OCI-LY7 (cell line): ENCODE data around the gene ABHD15. TPM values are rescaled to one million over a fixed set of nuclear protein-coding genes. Genes with fewer than 3 reads are reported as not detected.

Source experiments
- BruUV-seq: library from RNA; stranded (reverse); fragments of 400-500 nt; replicated peaks from 2 replicates; lab custom pipeline; 2021; lab: Mats Ljungman, UMichigan
- CTCF ChIA-PET: fragments of 300-600 bp; sonication (Branson Sonifier 250); formaldehyde crosslinking; loops from one replicate; lab custom pipeline; 2022; ENCODE audit warnings: antibody characterized with exemption; ENCODE audit not compliant: unreplicated experiment; lab: Charles Lee
- POLR2A ChIA-PET: fragments of 300-600 bp; sonication (Branson Sonifier 250); formaldehyde crosslinking; loops from one replicate; lab custom pipeline; 2022; ENCODE audit warnings: antibody characterized with exemption; lab: Charles Lee
- DNase-seq: peaks from one replicate; pipeline ENCODE4 v3.0.0-alpha.2; 2015; ENCODE audit warnings: low spot score
- H2AFZ ChIP-seq: fragments of 200-600 bp; sonication (generic), shearing (Covaris generic); 2 replicates; pipeline ENCODE4 v1.6.1; 2014; ENCODE audit warnings: mild to moderate bottlenecking, antibody characterized with exemption, low read length, moderate library complexity
- H3K27ac ChIP-seq: fragments of 200-600 bp; sonication (generic); 2 replicates; pipeline ENCODE4 v1.5.1; 2014; ENCODE audit warnings: mixed run types, low read depth, mild to moderate bottlenecking, moderate library complexity, low read length, inconsistent platforms; ENCODE audit not compliant: poor library complexity, severe bottlenecking
- H3K36me3 ChIP-seq: fragments of 200-600 bp; sonication (generic); 2 replicates; pipeline ENCODE4 v1.6.1; 2014; ENCODE audit warnings: mild to moderate bottlenecking, antibody characterized with exemption, low read length, moderate library complexity, mixed read lengths; ENCODE audit not compliant: insufficient read depth
- H3K4me1 ChIP-seq: fragments of 200-600 bp; sonication (generic); 2 replicates; pipeline ENCODE4 v1.5.1; 2014; ENCODE audit warnings: mild to moderate bottlenecking, low read length; ENCODE audit not compliant: insufficient read depth, poor library complexity, severe bottlenecking
- H3K4me2 ChIP-seq: fragments of 200-600 bp; sonication (generic); 2 replicates; pipeline ENCODE4 v1.6.1; 2014; ENCODE audit warnings: mild to moderate bottlenecking, low read length
- H3K4me3 ChIP-seq: fragments of 200-600 bp; sonication (generic); 2 replicates; pipeline ENCODE4 v1.5.1; 2014; ENCODE audit warnings: mild to moderate bottlenecking, low read depth, low read length; ENCODE audit not compliant: poor library complexity, severe bottlenecking
- H3K79me2 ChIP-seq: fragments of 200-600 bp; sonication (generic); 2 replicates; pipeline ENCODE4 v1.6.1; 2016; ENCODE audit warnings: low read depth, mild to moderate bottlenecking, low read length, moderate library complexity, mixed read lengths; ENCODE audit not compliant: insufficient read depth
- H3K9me2 ChIP-seq: fragments of 200-600 bp; sonication (generic); 2 replicates; pipeline ENCODE4 v1.6.1; 2016; ENCODE audit warnings: mild to moderate bottlenecking, low read length, mixed read lengths; ENCODE audit not compliant: insufficient read depth
- H3K9me3 ChIP-seq: fragments of 200-600 bp; sonication (generic); 2 replicates; pipeline ENCODE4 v1.6.1; 2014; ENCODE audit warnings: mild to moderate bottlenecking, mixed run types, low read length, mixed read lengths
- H4K20me1 ChIP-seq: fragments of 200-600 bp; sonication (generic); 2 replicates; pipeline ENCODE4 v1.6.1; 2014; ENCODE audit warnings: mild to moderate bottlenecking, antibody characterized with exemption, low read length, moderate library complexity, mixed read lengths; ENCODE audit not compliant: insufficient read depth
- CTCF ChIP-seq: fragments of 200-600 bp; sonication (generic); conservative IDR thresholded peaks from 2 replicates; pipeline ENCODE4 v1.5.1; 2014; ENCODE audit warnings: mild to moderate bottlenecking, antibody characterized with exemption, low read length, moderate library complexity, mixed read lengths
- EZH2phosphoT487 ChIP-seq: fragments of 200-600 bp; sonication (generic); IDR thresholded peaks from 2 replicates; pipeline ENCODE4 v1.6.1; 2018; ENCODE audit warnings: low read depth, borderline replicate concordance, mild to moderate bottlenecking, mixed run types, antibody characterized with exemption, low read length, moderate library complexity, mixed read lengths
- intact Hi-C: fragments of 100-400 bp; cut with micrococcal nuclease; formaldehyde crosslinking; loops from one replicate; pipeline ENCODE4 v1.10.0; 2022; ENCODE audit not compliant: unreplicated experiment
- total RNA-seq, 2 experiments: library from RNA; depleted of rRNA in 1 of 2; stranded (reverse); fragments of >200 nt in 1 of 2; shearing (Covaris generic) in 1 of 2; gene quantifications; 2 replicates each; pipeline ENCODE4 v1.2.3, GENCODE V29; 2014 to 2022

ABHD15 gene
- total RNA-seq, 2 experiments from 2014 or later, result 8.5 to 15.3 TPM

GRCh38 chr17:29546830-29547229, 20.0 kb downstream of the ABHD15 start:
- TF ChIP-seq EZH2phosphoT487 (no peak), CTCF (no peak)
- Histone ChIP-seq H3K4me3 (no peak overlapping the region), H3K9me3 (no peaks in the 10 kb centered on the region), H2AFZ (no peak overlapping the region), H4K20me1 (no peaks in the 10 kb centered on the region), H3K27ac (no peak overlapping the region), H3K36me3 (peaks cover 26% of the 10 kb centered on the region), H3K9me2 (no peaks in the 10 kb centered on the region), H3K79me2 (no peaks in the 10 kb centered on the region), H3K4me2 (no peak overlapping the region), H3K4me1 (no peaks in the 10 kb centered on the region)
- ChIA-PET CTCF (no interaction called here), POLR2A (no interaction called here)
- DNase-seq, result no peak
- intact Hi-C loops, result no loop called here
- no TSS peak for BruUV-seq

- Histone ChIP-seq H3K4me3 (no peak overlapping the region), H4K20me1 (no peaks in the 10 kb centered on the region), H3K36me3 (peaks cover 26% of the 10 kb centered on the region), H3K9me2 (no peaks in the 10 kb centered on the region), H2AFZ (no peak overlapping the region), H3K4me1 (no peaks in the 10 kb centered on the region), H3K27ac (no peak overlapping the region), H3K9me3 (no peaks in the 10 kb centered on the region), H3K4me2 (no peak overlapping the region), H3K79me2 (no peaks in the 10 kb centered on the region)
- no peak for DNase-seq
- intact Hi-C loops, result no loop called here
- TF ChIP-seq EZH2phosphoT487, result no peak
- TF ChIP-seq CTCF, result no peak
- ChIA-PET CTCF (no interaction called here), POLR2A (no interaction called here)
- no TSS peak for BruUV-seq
Observed at GRCh38 chr17:29546085-29546484, 20.8 kb downstream of the ABHD15 start.

GRCh38 chr17:29544066-29544465, 22.8 kb downstream of the ABHD15 start:
- H3K9me3 ChIP-seq, result no peaks in the 10 kb centered on the region
- intact Hi-C loops, result no loop called here
- DNase-seq, result no peak
- no peaks in the 10 kb centered on the region for H3K79me2 ChIP-seq
- H3K4me3 ChIP-seq, result no peak overlapping the region
- BruUV-seq, result no TSS peak
- no peak overlapping the region for H3K4me2 ChIP-seq
- ChIA-PET POLR2A (no interaction called here), CTCF (no interaction called here)
- H3K36me3 ChIP-seq, result peaks cover 31% of the 10 kb centered on the region
- H3K27ac ChIP-seq, result no peak overlapping the region
- H4K20me1 ChIP-seq, result no peaks in the 10 kb centered on the region
- no peaks in the 10 kb centered on the region for H3K9me2 ChIP-seq
- H2AFZ ChIP-seq, result no peak overlapping the region
- TF ChIP-seq EZH2phosphoT487 (no peak), CTCF (no peak)
- no peaks in the 10 kb centered on the region for H3K4me1 ChIP-seq
